K562 (cell line): ENCODE results near the gene PRXL2B. TPM values are rescaled to one million over a fixed set of nuclear protein-coding genes. Genes with fewer than 3 reads are reported as not detected.

Source experiments
- ATF4 ChIP-seq: fragments of 450-650 bp; formaldehyde crosslinking; IDR thresholded peaks from 2 replicates; pipeline ENCODE4 v1.4.0; 2022; ENCODE audit warnings: mild to moderate bottlenecking, moderate library complexity
- CLOCK ChIP-seq: fragments of 250-450 bp; sonication (Bioruptor Pico); IDR thresholded peaks from 2 replicates; pipeline ENCODE4 v1.4.0; 2020; ENCODE audit warnings: mild to moderate bottlenecking, moderate library complexity, borderline replicate concordance
- EP300 ChIP-seq: IDR thresholded peaks from 2 replicates; pipeline ENCODE4 v1.6.1; 2012; ENCODE audit warnings: low read length, improper control_type of control experiment
- ETS2 ChIP-seq: IDR thresholded peaks from 2 replicates; pipeline ENCODE4 v1.6.1; 2016; ENCODE audit warnings: borderline replicate concordance, missing genetic modification characterization, mild to moderate bottlenecking, moderate library complexity, missing compliant biosample characterization; ENCODE audit not compliant: poor library complexity, severe bottlenecking
- FUS ChIP-seq: fragments of 200-400 bp; formaldehyde crosslinking; optimal IDR thresholded peaks from 2 replicates; pipeline ENCODE3; 2017; ENCODE audit warnings: low read depth, low read length
- MCM5 ChIP-seq: fragments of 450-650 bp; IDR thresholded peaks from 2 replicates; pipeline ENCODE4 v1.6.1; 2016; ENCODE audit warnings: low read depth
- PRMT5 ChIP-seq: sonication (generic); formaldehyde crosslinking; IDR thresholded peaks from 2 replicates; pipeline ENCODE4 v1.5.0; 2020; ENCODE audit warnings: missing genetic modification reagents
- SAFB2 ChIP-seq: fragments of 200-400 bp; formaldehyde crosslinking; IDR thresholded peaks from 2 replicates; pipeline ENCODE4 v1.6.1; 2018; ENCODE audit warnings: borderline replicate concordance, low read length, low read depth, moderate library complexity; ENCODE audit not compliant: severe bottlenecking
- SMARCA4 ChIP-seq: fragments of 450-650 bp; IDR thresholded peaks from 2 replicates; pipeline ENCODE4 v1.6.1; 2016
- TBL1XR1 ChIP-seq, 2 experiments: IDR thresholded peaks; 2 replicates each; pipeline ENCODE4 v1.6.1; 2012; ENCODE audit warnings: improper control_type of control experiment in 2 of 2, low read length in 2 of 2, mild to moderate bottlenecking in 1 of 2
- polyA plus RNA-seq, 8 experiments: library from polyadenylated mRNA; depleted of rRNA in 4 of 8; stranded (reverse) in 5 of 8; unstranded in 3 of 8; fragments of >200 nt; fragmentation: Nextera tagmentation in 2 of 8; fragmentation: Illumina TruSeq in 1 of 8; extraction: Ambion mirVana in 2 of 8; extraction: Trizol in 1 of 8; gene quantifications; 2 replicates each; pipeline versions ENCODE4 v1.2.1 to v1.2.3, GENCODE V29; 2011 to 2014; ENCODE audit warnings: inconsistent platforms in 1 of 8, missing spikeins in 1 of 8
- total RNA-seq, 7 experiments: library from RNA; depleted of rRNA in 6 of 7; stranded (reverse); fragments of >200 nt in 6 of 7; fragmentation: Illumina TruSeq in 2 of 7; extraction: Trizol in 2 of 7; gene quantifications; 2 replicates each; pipeline versions ENCODE4 v1.2.1 to v1.2.3, GENCODE V29; 2011 to 2021; ENCODE audit warnings: low replicate concordance in 1 of 7
- TF ChIP-seq, protein P1 (sequence below): fragments of 450-650 bp; IDR thresholded peaks from 2 replicates; pipeline ENCODE4 v1.6.1; 2016; ENCODE audit warnings: mild to moderate bottlenecking
- TF ChIP-seq, protein P2 (sequence below): IDR thresholded peaks from 3 replicates; pipeline ENCODE4 v1.6.1; 2011; ENCODE audit warnings: borderline replicate concordance, mild to moderate bottlenecking; ENCODE audit not compliant: insufficient read length, insufficient read depth
- TF ChIP-seq, protein P3 (sequence below): fragments of 450-650 bp; formaldehyde crosslinking; conservative IDR thresholded peaks from 2 replicates; pipeline ENCODE4 v1.4.0; 2022; ENCODE audit warnings: mild to moderate bottlenecking, missing genetic modification characterization
- TF ChIP-seq, protein P4 (sequence below): sonication (generic); formaldehyde crosslinking; IDR thresholded peaks from 2 replicates; pipeline ENCODE4 v1.8.0; 2022; ENCODE audit warnings: mild to moderate bottlenecking, missing genetic modification reagents
- TF ChIP-seq, protein P5 (sequence below): fragments of 250-450 bp; sonication (Bioruptor Pico); IDR thresholded peaks from 2 replicates; pipeline ENCODE4 v1.8.0; 2021; ENCODE audit warnings: moderate library complexity, mild to moderate bottlenecking, inconsistent platforms
- TF ChIP-seq, protein P6 (sequence below): sonication (generic); formaldehyde crosslinking; IDR thresholded peaks from 2 replicates; pipeline ENCODE4 v1.8.0; 2022; ENCODE audit warnings: missing genetic modification reagents, mild to moderate bottlenecking, borderline replicate concordance

PRXL2B gene
- total and polyA plus RNA-seq, 9 of the 15 experiments (the other 6 are each of a cell fraction or from before 2014, with no cell fraction given), result 0.99 to 25.3 (median 11.8) TPM

- TF ChIP-seq, protein P1, sequence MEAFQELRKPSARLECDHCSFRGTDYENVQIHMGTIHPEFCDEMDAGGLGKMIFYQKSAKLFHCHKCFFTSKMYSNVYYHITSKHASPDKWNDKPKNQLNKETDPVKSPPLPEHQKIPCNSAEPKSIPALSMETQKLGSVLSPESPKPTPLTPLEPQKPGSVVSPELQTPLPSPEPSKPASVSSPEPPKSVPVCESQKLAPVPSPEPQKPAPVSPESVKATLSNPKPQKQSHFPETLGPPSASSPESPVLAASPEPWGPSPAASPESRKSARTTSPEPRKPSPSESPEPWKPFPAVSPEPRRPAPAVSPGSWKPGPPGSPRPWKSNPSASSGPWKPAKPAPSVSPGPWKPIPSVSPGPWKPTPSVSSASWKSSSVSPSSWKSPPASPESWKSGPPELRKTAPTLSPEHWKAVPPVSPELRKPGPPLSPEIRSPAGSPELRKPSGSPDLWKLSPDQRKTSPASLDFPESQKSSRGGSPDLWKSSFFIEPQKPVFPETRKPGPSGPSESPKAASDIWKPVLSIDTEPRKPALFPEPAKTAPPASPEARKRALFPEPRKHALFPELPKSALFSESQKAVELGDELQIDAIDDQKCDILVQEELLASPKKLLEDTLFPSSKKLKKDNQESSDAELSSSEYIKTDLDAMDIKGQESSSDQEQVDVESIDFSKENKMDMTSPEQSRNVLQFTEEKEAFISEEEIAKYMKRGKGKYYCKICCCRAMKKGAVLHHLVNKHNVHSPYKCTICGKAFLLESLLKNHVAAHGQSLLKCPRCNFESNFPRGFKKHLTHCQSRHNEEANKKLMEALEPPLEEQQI, result no peak
- TF ChIP-seq CLOCK (CRISPR knock-in tag), result no peak
- 0 out of 4 replicates have a peak, but pooled peaks of 1 of the 2 experiments have one; percentile 38 for TF ChIP-seq TBL1XR1 (IDR thresholded peaks at IDR 0.05; ENCODE audit: low read length in 2 of 2)
- TF ChIP-seq ATF4 (CRISPR knock-in tag), result no peak
- TF ChIP-seq, protein P2, sequence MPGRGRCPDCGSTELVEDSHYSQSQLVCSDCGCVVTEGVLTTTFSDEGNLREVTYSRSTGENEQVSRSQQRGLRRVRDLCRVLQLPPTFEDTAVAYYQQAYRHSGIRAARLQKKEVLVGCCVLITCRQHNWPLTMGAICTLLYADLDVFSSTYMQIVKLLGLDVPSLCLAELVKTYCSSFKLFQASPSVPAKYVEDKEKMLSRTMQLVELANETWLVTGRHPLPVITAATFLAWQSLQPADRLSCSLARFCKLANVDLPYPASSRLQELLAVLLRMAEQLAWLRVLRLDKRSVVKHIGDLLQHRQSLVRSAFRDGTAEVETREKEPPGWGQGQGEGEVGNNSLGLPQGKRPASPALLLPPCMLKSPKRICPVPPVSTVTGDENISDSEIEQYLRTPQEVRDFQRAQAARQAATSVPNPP, result no peak
- TF ChIP-seq, protein P3, sequence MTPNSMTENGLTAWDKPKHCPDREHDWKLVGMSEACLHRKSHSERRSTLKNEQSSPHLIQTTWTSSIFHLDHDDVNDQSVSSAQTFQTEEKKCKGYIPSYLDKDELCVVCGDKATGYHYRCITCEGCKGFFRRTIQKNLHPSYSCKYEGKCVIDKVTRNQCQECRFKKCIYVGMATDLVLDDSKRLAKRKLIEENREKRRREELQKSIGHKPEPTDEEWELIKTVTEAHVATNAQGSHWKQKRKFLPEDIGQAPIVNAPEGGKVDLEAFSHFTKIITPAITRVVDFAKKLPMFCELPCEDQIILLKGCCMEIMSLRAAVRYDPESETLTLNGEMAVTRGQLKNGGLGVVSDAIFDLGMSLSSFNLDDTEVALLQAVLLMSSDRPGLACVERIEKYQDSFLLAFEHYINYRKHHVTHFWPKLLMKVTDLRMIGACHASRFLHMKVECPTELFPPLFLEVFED (CRISPR knock-in tag), result no peak
- TF ChIP-seq EP300, result no peak
- TF ChIP-seq FUS, result peak; percentile 78
- TF ChIP-seq SMARCA4, result no peak
- no peak for TF ChIP-seq ETS2 (tag)
- TF ChIP-seq, protein P4, sequence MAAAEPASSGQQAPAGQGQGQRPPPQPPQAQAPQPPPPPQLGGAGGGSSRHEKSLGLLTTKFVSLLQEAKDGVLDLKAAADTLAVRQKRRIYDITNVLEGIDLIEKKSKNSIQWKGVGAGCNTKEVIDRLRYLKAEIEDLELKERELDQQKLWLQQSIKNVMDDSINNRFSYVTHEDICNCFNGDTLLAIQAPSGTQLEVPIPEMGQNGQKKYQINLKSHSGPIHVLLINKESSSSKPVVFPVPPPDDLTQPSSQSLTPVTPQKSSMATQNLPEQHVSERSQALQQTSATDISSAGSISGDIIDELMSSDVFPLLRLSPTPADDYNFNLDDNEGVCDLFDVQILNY, result no peak
- TF ChIP-seq MCM5, result no peak
- no peak for TF ChIP-seq PRMT5 (CRISPR knock-in tag)
- no peak for TF ChIP-seq SAFB2
- TF ChIP-seq, protein P5, sequence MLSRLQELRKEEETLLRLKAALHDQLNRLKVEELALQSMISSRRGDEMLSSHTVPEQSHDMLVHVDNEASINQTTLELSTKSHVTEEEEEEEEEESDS (CRISPR knock-in tag), result no peak
- TF ChIP-seq, protein P6, sequence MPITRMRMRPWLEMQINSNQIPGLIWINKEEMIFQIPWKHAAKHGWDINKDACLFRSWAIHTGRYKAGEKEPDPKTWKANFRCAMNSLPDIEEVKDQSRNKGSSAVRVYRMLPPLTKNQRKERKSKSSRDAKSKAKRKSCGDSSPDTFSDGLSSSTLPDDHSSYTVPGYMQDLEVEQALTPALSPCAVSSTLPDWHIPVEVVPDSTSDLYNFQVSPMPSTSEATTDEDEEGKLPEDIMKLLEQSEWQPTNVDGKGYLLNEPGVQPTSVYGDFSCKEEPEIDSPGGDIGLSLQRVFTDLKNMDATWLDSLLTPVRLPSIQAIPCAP (CRISPR knock-in tag), result no peak
Measured at GRCh38 chr1:2545754-2546514, 40.6 kb upstream of the PRXL2B start (continued).
